H1 (cell line): Measurements from ENCODE around the gene DOCK8.

ENCODE experiments used
- CTCF ChIP-seq, 3 experiments: IDR thresholded peaks; 1 replicate in 2 of 3; 2 replicates in 1 of 3; pipeline versions ENCODE4 v1.5.1 to v1.6.1; 2011; ENCODE audit warnings: low read length in 3 of 3, mild to moderate bottlenecking in 3 of 3, inconsistent platforms in 2 of 3, low read depth in 1 of 3, moderate library complexity in 1 of 3; ENCODE audit not compliant: insufficient read depth in 1 of 3; ENCODE audit errors: control extremely low read depth in 1 of 3
- GABPA ChIP-seq: IDR thresholded peaks from 2 replicates; pipeline ENCODE4 v1.6.1; 2011; ENCODE audit warnings: mild to moderate bottlenecking, low read length, moderate library complexity, borderline replicate concordance; ENCODE audit not compliant: insufficient read depth
- KDM5A ChIP-seq: fragments of 200-600 bp; IDR thresholded peaks from 2 replicates; pipeline ENCODE4 v1.7.1; 2012; ENCODE audit warnings: mild to moderate bottlenecking, low read length, inconsistent platforms, mixed read lengths
- RAD21 ChIP-seq, 2 experiments: IDR thresholded peaks in 1 of 2; conservative IDR thresholded peaks in 1 of 2; 2 replicates each; pipeline ENCODE4 v1.6.1; 2011; ENCODE audit warnings: low read depth in 2 of 2, low read length in 2 of 2, improper control_type of control experiment in 1 of 2, inconsistent platforms in 1 of 2, mild to moderate bottlenecking in 1 of 2, moderate library complexity in 1 of 2
- TAF1 ChIP-seq: IDR thresholded peaks from 2 replicates; pipeline ENCODE4 v1.6.1; 2011; ENCODE audit warnings: mild to moderate bottlenecking, low read depth, low read length
- USF2 ChIP-seq: IDR thresholded peaks from 2 replicates; pipeline ENCODE4 v1.6.1; 2011; ENCODE audit warnings: low read length, improper control_type of control experiment
- TF ChIP-seq, protein P1 (sequence below): IDR thresholded peaks from 2 replicates; pipeline ENCODE4 v1.6.1; 2012; ENCODE audit warnings: inconsistent platforms
- TF ChIP-seq, protein P2 (sequence below): IDR thresholded peaks from 2 replicates; pipeline ENCODE4 v1.6.1; 2012; ENCODE audit warnings: low read length, inconsistent platforms

DNA sequence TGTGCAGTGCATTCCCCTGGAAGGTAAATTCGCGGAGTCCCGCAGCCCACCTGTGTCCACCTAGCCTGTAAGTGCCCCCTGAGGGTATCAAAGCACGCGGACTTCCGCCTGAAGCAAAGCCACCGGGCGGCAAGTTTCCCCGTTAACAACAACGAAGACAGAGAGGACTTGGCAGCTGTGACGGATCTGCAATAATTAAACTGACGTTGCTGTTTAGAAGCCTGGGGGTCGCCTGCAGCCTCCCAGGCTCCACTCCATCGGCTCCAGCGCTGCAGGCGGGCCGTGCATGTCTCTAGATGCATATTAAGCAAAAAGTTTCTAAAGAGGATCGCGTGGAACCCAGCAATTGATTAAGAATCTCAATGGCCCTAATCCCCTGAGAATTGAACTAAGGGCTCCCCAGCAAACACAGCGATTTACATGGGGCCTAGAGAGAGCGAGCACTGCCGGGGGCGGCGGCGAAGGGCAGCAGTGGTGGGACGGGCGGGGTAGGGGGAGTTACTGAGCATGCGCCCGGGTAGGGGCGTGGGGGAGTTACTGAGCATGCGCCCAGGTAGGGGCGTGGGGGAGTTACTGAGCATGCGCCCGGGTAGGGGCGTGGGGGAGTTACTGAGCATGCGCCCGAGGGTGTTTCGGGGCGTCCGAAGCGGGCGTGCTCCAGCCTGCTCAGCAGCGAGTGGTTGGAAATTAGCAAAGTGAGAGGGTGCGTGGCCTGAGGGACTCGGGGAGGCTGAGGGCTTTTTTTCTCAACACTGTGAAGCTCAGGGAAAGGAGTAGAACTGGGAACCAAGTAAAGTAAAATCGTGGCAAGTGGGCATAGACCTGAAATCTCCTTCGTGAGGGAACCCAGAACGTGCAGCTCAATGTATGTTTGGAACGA lies 255.2 kb downstream of the DOCK8 start:
- no peak; the same call in 1 of the 2 replicates for TF ChIP-seq TAF1
- no peak for TF ChIP-seq RAD21 (IDR thresholded peaks at IDR 0.05 in 1 of 2, conservative IDR thresholded peaks at IDR 0.05 in 1 of 2; ENCODE audit: low read depth in 2 of 2, low read length in 2 of 2)
- TF ChIP-seq CTCF (IDR thresholded peaks at IDR 0.05; ENCODE audit: control extremely low read depth in 1 of 3, insufficient read depth in 1 of 3, low read depth in 1 of 3, low read length in 3 of 3) = no peak
- TF ChIP-seq, protein P1, sequence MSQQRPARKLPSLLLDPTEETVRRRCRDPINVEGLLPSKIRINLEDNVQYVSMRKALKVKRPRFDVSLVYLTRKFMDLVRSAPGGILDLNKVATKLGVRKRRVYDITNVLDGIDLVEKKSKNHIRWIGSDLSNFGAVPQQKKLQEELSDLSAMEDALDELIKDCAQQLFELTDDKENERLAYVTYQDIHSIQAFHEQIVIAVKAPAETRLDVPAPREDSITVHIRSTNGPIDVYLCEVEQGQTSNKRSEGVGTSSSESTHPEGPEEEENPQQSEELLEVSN = peak; percentile 88
- TF ChIP-seq, protein P2, sequence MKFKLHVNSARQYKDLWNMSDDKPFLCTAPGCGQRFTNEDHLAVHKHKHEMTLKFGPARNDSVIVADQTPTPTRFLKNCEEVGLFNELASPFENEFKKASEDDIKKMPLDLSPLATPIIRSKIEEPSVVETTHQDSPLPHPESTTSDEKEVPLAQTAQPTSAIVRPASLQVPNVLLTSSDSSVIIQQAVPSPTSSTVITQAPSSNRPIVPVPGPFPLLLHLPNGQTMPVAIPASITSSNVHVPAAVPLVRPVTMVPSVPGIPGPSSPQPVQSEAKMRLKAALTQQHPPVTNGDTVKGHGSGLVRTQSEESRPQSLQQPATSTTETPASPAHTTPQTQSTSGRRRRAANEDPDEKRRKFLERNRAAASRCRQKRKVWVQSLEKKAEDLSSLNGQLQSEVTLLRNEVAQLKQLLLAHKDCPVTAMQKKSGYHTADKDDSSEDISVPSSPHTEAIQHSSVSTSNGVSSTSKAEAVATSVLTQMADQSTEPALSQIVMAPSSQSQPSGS = no peak
- no peak for TF ChIP-seq USF2
- no peak for TF ChIP-seq KDM5A
- no peak for TF ChIP-seq GABPA
